Measurements from ENCODE around the gene TCF25. TPM values are rescaled to one million over a fixed set of nuclear protein-coding genes. Genes with fewer than 3 reads are reported as not detected.
A peak's percentile ranks its signal among the peaks of the same experiment; 100 is the strongest.

TCF25 gene
- total RNA-seq, 4 donors from 2014 or later: 166 to 260 (median 182) TPM

DNA sequence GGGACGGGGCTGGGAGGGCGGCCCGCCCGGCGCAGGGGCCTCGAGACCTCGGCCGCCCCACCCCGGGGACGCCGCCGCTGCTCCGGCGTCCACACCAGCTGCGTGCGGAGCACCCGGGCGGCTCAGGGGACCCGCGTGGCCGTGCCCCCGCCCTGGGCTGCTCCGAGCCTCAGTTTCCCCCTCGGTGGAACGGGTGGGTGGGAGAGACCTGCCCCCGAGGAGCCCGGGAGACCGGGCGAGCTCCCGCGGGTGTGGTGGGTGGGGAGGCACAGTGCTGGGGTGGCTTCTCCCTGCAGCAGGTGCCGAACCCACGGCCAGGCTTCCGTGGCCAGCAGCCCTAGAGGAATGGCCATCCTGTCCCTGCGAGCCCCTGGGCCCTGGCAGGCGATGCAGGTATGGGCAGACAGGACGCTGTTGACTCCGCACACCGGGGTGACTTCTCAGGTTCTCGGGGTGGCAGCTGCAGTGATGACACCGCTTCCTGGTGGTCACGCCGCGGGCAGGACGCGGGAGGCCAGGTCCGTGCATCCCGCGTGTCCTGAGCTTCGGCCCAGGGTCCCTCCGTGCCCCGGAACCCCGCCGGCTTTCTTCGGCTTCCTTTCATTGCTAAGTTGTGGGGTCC, 75.8 kb downstream of the TCF25 start:
- Histone ChIP-seq H3K4me3 (peak overlapping the region; percentile 76), H3K27ac (no peak overlapping the region)

DNA sequence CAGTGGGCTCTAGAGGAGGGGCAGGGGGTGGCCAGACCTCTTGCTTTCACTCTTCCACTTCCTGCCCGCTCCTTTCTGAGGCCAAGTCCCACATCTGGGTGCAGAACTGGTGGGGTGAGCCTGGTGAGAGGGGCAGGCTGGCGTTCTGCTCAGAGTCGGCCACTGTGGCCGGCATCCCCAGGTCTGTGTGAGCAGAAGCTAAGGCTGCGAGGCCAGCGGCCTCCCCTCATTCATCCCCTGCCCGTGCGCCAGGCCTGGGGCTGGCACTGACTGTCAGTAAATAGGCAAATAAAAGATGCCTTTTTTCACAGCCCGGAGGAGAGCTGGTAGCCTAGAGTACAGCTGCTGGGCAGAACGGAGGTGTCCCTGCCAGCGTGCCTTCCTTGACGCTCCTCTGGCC, 76.4 kb downstream of the TCF25 start:
- H3K27ac ChIP-seq: no peak overlapping the region
- peaks cover under 1% of the 10 kb centered on the region for H3K27me3 ChIP-seq
- peaks cover 3% of the 10 kb centered on the region for H3K36me3 ChIP-seq
- 75% methylated on average over 4 of the region's 12 CpGs for WGBS
- peak overlapping the region; percentile 76 for H3K4me3 ChIP-seq
- H3K4me1 ChIP-seq: peaks cover 35% of the 10 kb centered on the region
- no peaks in the 10 kb centered on the region for H3K9me3 ChIP-seq
- TF ChIP-seq POLR2A (IDR thresholded peaks at IDR 0.05) (no peak), EP300 (IDR thresholded peaks at IDR 0.05) (no peak), POLR2AphosphoS5 (IDR thresholded peaks at IDR 0.05) (no peak)
- TF ChIP-seq, protein P1, sequence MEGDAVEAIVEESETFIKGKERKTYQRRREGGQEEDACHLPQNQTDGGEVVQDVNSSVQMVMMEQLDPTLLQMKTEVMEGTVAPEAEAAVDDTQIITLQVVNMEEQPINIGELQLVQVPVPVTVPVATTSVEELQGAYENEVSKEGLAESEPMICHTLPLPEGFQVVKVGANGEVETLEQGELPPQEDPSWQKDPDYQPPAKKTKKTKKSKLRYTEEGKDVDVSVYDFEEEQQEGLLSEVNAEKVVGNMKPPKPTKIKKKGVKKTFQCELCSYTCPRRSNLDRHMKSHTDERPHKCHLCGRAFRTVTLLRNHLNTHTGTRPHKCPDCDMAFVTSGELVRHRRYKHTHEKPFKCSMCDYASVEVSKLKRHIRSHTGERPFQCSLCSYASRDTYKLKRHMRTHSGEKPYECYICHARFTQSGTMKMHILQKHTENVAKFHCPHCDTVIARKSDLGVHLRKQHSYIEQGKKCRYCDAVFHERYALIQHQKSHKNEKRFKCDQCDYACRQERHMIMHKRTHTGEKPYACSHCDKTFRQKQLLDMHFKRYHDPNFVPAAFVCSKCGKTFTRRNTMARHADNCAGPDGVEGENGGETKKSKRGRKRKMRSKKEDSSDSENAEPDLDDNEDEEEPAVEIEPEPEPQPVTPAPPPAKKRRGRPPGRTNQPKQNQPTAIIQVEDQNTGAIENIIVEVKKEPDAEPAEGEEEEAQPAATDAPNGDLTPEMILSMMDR (IDR thresholded peaks at IDR 0.05): no peak
- no peak for DNase-seq (ENCODE audit: low spot score in 2 of 2)

More for the DNA sequence above, 75.8 kb downstream of the TCF25 start:
- DNase-seq (ENCODE audit: low spot score in 2 of 2): no peak
- H3K9me3 ChIP-seq: no peaks in the 10 kb centered on the region
- 66% methylated on average over 5 of the region's 55 CpGs for WGBS
- H3K4me1 ChIP-seq: peaks cover 35% of the 10 kb centered on the region
- no peaks in the 10 kb centered on the region for H3K36me3 ChIP-seq
- TF ChIP-seq POLR2A (IDR thresholded peaks at IDR 0.05) (no peak), POLR2AphosphoS5 (IDR thresholded peaks at IDR 0.05) (no peak), EP300 (IDR thresholded peaks at IDR 0.05) (no peak)
- TF ChIP-seq, protein P1 (IDR thresholded peaks at IDR 0.05): no peak
- peaks cover 4% of the 10 kb centered on the region for H3K27me3 ChIP-seq

DNA sequence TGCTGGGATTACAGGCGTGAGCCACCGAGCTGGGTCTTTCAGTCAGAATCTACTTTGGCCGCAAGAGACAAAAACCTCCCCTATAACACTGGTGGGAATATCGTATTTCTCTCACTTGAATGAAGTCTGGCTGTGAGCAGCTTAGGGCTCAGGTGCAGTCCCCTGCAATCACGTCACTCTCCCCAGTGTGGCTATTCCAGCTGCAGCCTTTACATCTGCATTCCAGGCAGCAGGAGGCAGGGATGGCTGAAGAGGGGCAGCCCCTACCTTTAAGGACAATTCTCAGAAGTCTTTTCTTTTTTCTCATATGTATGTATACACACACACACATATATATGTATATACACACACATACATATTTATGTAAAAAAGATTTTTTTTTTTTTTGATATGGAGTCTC, 78.1 kb downstream of the TCF25 start:
- H3K36me3 ChIP-seq: peaks cover 12% of the 10 kb centered on the region
- peaks cover 24% of the 10 kb centered on the region for H3K4me1 ChIP-seq
- H3K9me3 ChIP-seq: no peaks in the 10 kb centered on the region
- TF ChIP-seq EP300 (IDR thresholded peaks at IDR 0.05) (no peak), POLR2AphosphoS5 (IDR thresholded peaks at IDR 0.05) (no peak), POLR2A (IDR thresholded peaks at IDR 0.05) (no peak)
- TF ChIP-seq, protein P1 (IDR thresholded peaks at IDR 0.05): no peak
- no peak overlapping the region for H3K27ac ChIP-seq
- DNase-seq (ENCODE audit: low spot score in 2 of 2): no peak
- no peaks in the 10 kb centered on the region for H3K27me3 ChIP-seq
- 93% methylated on average over 5 of the region's 5 CpGs for WGBS
- no peak overlapping the region for H3K4me3 ChIP-seq

DNA sequence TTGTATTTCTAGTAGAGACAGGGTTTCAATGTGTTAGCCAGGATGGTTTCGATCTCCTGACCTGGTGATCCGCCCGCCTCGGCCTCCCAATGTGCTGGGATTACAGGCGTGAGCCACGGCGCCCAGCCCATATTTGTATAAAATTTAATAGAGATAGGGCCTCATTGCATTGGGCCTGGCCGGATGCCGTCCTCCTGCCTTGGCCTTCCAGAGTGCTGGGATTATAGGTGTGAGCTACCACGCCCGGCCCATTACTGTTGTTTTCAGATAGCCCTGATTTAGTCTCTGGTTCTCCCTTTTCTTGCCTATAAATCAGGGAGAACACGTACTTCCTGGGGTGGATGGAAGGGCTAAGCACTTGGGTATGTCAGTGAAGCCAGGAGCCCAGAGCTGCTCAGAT, 78.7 kb downstream of the TCF25 start:
- 76% methylated on average over 9 of the region's 12 CpGs for WGBS
- Histone ChIP-seq H3K4me1 (peaks cover 22% of the 10 kb centered on the region), H3K9me3 (no peaks in the 10 kb centered on the region), H3K4me3 (no peak overlapping the region), H3K27me3 (no peaks in the 10 kb centered on the region), H3K36me3 (peaks cover 18% of the 10 kb centered on the region), H3K27ac (no peak overlapping the region)
- DNase-seq (ENCODE audit: low spot score in 2 of 2): no peak
- TF ChIP-seq POLR2A (IDR thresholded peaks at IDR 0.05) (no peak), EP300 (IDR thresholded peaks at IDR 0.05) (no peak), POLR2AphosphoS5 (IDR thresholded peaks at IDR 0.05) (no peak)
- TF ChIP-seq, protein P1 (IDR thresholded peaks at IDR 0.05): no peak

DNA sequence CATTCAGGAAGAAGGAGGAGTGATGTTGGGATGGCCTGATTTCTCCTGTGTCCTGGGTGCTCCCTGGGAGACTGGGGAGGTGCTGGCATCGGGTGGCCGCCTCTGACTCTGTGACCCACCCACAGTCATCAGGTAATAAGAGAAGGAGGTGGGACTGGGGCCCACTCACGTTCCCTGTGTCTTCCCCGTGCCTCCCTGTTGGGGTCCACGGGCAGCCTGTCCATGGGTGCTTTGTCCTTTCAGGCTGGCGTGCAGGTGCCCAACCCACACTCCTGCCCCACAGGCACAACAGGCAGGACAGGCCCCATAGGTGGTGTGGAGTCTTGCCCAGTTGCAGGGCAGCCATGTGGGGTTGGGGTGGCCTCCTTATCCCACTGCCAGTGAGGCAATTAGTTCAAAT, 79.2 kb downstream of the TCF25 start:
- no peak overlapping the region for H3K27ac ChIP-seq
- no peak for DNase-seq (ENCODE audit: low spot score in 2 of 2)
- 97% methylated on average over 4 of the region's 6 CpGs for WGBS
- no peaks in the 10 kb centered on the region for H3K9me3 ChIP-seq
- no peaks in the 10 kb centered on the region for H3K27me3 ChIP-seq
- no peak overlapping the region for H3K4me3 ChIP-seq
- TF ChIP-seq POLR2AphosphoS5 (IDR thresholded peaks at IDR 0.05) (no peak), EP300 (IDR thresholded peaks at IDR 0.05) (no peak), POLR2A (IDR thresholded peaks at IDR 0.05) (no peak)
- TF ChIP-seq, protein P1 (IDR thresholded peaks at IDR 0.05): no peak
- H3K4me1 ChIP-seq: peaks cover 21% of the 10 kb centered on the region
- peaks cover 23% of the 10 kb centered on the region for H3K36me3 ChIP-seq
